ENCODE results near the gene ARFIP2.

DNA sequence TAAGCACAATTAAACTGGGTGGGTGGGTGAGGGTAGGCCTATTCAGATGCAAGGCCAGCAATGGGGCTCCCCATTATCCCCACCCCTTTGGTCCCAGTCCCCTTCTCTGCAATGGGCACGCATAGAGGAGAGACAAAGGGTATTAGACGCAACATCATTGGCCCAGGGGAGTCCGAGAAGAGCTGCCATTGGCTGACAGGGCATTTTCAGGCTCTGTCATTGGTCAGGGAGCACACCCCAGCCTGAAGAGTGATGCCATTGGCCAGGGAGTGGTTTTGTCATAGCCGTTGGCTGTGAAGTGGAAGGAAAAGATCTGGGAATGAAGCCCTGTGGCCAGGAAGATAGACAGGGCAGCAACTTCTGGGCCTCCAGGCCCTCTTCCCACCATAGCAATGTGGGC is 4.6 kb downstream of the ARFIP2 start:
- TF ChIP-seq, protein P1, sequence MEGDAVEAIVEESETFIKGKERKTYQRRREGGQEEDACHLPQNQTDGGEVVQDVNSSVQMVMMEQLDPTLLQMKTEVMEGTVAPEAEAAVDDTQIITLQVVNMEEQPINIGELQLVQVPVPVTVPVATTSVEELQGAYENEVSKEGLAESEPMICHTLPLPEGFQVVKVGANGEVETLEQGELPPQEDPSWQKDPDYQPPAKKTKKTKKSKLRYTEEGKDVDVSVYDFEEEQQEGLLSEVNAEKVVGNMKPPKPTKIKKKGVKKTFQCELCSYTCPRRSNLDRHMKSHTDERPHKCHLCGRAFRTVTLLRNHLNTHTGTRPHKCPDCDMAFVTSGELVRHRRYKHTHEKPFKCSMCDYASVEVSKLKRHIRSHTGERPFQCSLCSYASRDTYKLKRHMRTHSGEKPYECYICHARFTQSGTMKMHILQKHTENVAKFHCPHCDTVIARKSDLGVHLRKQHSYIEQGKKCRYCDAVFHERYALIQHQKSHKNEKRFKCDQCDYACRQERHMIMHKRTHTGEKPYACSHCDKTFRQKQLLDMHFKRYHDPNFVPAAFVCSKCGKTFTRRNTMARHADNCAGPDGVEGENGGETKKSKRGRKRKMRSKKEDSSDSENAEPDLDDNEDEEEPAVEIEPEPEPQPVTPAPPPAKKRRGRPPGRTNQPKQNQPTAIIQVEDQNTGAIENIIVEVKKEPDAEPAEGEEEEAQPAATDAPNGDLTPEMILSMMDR (conservative IDR thresholded peaks at IDR 0.05; ENCODE audit: low read depth, low read length), result no peak
- TF ChIP-seq EZH2 (IDR thresholded peaks at IDR 0.05; ENCODE audit: borderline replicate concordance, low read depth, low read length, poor library complexity, severe bottlenecking), result no peak
